CD4-positive, alpha-beta T cell treated with Interleukin-21 for 1 hour (primary cell): ENCODE results near the gene USP16.

Experiments
- DNase-seq: peaks from one replicate; pipeline ENCODE4 v3.0.0-alpha.2; 2020

The USP16 gene

GRCh38 chr21:29085106-29085752, 60.8 kb downstream of the USP16 start:
- DNase-seq: no peak

- DNase-seq: no peak
Observed at GRCh38 chr21:29091033-29091432, 66.6 kb downstream of the USP16 start.

- no peak for DNase-seq
Observed at GRCh38 chr21:29092102-29092959, 67.9 kb downstream of the USP16 start.

GRCh38 chr21:29096218-29097015, 71.9 kb downstream of the USP16 start:
- DNase-seq: no peak

GRCh38 chr21:29098156-29098555, 73.7 kb downstream of the USP16 start:
- DNase-seq: no peak

GRCh38 chr21:29102791-29103257, 78.4 kb downstream of the USP16 start:
- DNase-seq: no peak
